ENCODE measurements around the gene PADI6.
"Not testable (repeated sequence)": the region's sequence is repeated elsewhere in the genome, so short reads cannot be mapped to it uniquely, and the experiment has no call there.

PADI6 gene

DNA sequence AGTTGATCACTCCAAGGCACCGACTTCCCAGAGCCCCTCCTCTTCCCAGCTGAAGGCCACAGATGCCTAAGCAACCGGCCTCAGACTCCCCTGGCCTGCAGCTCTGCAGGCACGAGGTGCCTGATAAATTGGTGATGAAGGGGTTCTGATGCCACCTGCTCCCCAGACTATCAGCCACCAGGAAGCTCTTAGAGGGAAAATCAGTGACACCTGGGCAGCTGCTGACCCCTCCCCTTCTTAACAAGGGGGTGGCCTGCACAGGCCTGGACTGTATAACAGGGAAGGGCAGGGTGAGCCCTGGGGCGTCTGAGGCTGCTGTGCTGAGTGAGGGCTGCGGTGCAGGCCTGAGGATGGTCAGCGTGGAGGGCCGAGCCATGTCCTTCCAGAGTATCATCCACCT is at the start of gene PADI6:
TSS of gene PADI6 (plus strand) at position 301 of the 400 bp plus-strand sequence. CDS start at position 351, 50 bp downstream.
- DNase-seq (ENCODE audit: extremely low read depth in 1 of 2, low read depth in 1 of 2): no peak

DNA sequence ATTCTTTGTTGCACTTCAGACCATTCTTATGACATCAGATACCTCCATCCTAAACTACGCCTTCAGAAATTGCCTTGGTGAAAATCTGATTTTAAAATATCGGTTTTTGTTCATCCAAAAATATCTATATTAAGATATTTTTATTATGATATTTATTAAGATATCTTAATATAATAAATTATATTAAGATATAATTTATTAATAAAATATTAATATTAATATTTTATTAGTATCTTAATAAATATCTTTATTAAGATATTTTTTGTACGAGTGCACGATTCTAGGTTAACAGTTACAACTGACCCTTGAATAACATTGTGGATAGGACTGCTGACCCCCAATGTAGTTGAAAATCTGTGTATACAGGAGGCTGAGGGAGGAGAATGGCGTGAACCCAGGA is 43.1 kb upstream of the PADI6 start:
- DNase-seq (ENCODE audit: extremely low read depth in 1 of 2, low read depth in 1 of 2): no peak

- DNase-seq (ENCODE audit: extremely low read depth in 1 of 2, low read depth in 1 of 2): no peak
These were observed 42.4 kb upstream of the PADI6 start for GRCh38 chr1:17329610-17330009.

GRCh38 chr1:17330856-17331255 is 41.1 kb upstream of the PADI6 start:
- DNase-seq (ENCODE audit: extremely low read depth in 1 of 2, low read depth in 1 of 2): no peak

DNA sequence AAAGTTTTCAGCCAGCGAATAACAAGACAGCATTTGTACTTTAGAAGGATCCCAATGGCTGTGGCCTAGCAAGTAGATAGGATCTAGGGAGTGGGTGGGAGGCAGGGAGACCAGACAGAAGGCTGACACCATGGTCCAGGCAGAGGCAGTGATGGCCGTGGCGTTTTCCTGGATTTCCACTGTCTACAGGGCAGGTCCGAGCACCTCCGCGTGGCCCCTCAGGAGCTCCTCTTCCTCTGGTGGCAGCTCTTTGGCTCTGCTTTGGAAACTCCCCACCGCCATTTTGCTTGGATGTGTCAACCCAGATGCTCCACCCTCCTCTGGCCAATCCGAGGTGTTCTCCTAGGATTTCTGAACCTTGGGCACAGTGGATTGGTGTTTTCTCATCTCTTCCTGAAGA is 38.9 kb upstream of the PADI6 start:
- no peak for DNase-seq (ENCODE audit: extremely low read depth in 1 of 2, low read depth in 1 of 2)

DNA sequence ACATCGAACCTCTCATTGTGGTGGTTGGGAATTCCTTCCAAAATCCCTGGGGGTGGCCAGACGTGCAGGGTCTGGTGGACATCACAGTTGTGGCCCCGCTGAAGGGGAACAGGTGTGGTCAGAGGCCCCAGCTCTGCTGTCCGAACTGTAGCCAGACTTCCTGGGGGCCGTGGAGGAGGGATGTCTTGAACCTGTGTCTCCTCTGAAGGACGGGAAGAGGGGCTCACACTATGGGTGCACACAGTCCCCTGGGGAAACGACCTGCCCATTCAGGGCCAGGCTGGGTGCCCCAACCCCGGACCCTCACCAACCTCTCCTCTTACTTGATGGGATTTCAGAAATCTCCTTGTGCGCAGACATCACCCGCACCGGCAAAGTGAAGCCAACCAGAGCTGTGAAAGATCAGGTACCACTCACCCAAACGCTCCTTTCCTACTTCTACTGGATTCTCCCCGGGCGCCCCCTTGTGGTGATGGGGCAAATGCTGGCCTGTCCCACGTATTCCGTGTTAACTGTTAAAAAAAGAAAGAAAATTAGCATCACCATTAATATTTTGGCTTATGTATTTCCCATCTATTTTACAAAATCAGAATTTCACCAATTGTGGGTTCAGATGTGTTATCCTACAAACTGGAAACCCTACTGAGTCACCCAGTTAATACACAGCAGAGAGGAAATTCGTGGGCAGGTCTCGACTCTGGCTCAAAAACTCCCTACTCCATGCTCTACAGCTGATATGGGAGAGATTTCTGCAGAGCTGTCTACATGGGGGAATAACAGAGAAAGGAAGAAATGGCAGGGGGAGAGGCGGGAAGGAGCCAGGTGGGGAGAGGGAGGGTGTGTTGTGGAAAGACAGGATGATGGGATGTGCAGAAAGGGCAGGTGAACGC is 35.9 kb upstream of the PADI6 start:
- DNase-seq (ENCODE audit: extremely low read depth in 1 of 2, low read depth in 1 of 2): peak; percentile 14 to 49

- DNase-seq (ENCODE audit: extremely low read depth in 1 of 2, low read depth in 1 of 2): no peak
These were observed 33.1 kb upstream of the PADI6 start for GRCh38 chr1:17338706-17339493.

- no peak for DNase-seq (ENCODE audit: extremely low read depth in 1 of 2, low read depth in 1 of 2)
These were observed 32.5 kb upstream of the PADI6 start for GRCh38 chr1:17339521-17339920.

DNA sequence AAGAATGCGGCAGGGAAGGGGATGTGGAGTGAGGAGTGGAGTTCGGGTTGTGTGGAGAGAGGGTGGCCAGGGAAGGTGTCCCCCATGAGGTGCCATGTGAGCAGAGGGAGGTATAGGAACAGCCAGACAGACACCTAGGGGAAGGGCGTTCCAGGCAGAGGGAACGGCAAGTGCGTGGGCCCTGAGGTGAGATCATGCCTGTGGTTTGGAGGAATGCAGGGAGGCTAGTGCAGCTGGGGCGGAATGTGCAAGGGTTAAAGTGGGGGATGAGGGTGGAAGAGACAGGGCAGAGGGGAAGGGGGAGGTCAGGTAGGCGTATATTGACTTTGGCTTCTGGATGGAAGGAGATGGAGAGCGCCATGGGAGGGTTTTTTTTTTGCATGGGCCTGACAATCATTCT is 31.6 kb upstream of the PADI6 start:
- no peak for DNase-seq (ENCODE audit: extremely low read depth in 1 of 2, low read depth in 1 of 2)

GRCh38 chr1:17342014-17342441 is 30.0 kb upstream of the PADI6 start:
- DNase-seq (ENCODE audit: extremely low read depth in 1 of 2, low read depth in 1 of 2): no peak

DNA sequence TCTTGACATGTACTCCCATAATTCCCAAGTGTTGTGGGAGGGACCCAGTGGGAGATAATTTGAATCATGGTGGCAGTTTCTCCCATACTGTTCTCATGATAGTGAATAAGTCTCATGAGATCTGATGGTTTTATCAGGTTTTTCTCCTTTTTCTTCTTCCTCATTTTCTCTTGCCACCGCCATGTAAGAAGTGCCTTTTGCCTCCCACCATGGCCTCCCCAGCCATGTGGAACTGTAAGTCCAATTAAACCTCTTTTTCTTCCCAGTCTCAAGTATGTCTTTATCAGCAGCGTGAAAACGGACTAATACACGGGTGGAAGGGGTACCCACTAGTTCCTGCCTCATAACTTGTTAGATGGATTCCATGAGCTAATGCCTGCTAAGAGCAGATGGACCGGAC is 26.5 kb upstream of the PADI6 start:
- DNase-seq (ENCODE audit: extremely low read depth in 1 of 2, low read depth in 1 of 2): not testable (repeated sequence)

DNA sequence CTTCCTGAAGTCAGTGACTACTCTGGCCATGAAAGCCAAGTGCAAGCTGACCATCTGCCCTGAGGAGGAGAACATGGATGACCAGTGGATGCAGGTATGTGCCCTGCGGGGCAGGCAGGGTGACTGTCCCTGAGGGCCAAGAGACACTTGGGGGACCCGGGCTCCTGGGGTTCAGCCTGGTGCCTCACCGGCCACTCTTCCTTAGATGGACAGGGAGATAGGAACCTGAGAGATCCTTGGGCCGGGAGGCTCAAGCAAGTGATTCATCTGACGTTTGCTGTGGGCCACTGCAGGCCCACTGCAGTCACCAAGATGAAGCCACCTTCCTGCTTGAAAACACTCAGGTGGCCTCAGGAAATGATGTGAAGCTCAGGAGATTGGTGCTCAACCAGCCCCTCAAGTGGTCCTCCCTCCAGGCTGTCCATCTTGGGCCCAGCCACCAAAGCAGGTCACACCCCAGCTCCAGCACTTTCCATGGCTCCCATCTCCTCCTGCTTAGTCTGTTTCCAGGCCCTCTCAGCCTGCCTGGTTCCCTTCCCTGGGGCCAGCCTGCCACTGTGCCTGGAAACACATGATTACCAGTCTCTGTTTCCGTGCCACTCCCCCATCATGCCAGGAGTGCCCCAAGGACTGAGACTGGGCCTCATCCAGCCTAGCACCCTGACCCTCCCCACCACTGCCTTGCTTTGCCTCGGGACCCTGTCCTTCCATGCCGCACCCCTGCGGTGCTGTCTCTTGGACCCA is 25.8 kb upstream of the PADI6 start:
- DNase-seq (ENCODE audit: extremely low read depth in 1 of 2, low read depth in 1 of 2): no peak

DNA sequence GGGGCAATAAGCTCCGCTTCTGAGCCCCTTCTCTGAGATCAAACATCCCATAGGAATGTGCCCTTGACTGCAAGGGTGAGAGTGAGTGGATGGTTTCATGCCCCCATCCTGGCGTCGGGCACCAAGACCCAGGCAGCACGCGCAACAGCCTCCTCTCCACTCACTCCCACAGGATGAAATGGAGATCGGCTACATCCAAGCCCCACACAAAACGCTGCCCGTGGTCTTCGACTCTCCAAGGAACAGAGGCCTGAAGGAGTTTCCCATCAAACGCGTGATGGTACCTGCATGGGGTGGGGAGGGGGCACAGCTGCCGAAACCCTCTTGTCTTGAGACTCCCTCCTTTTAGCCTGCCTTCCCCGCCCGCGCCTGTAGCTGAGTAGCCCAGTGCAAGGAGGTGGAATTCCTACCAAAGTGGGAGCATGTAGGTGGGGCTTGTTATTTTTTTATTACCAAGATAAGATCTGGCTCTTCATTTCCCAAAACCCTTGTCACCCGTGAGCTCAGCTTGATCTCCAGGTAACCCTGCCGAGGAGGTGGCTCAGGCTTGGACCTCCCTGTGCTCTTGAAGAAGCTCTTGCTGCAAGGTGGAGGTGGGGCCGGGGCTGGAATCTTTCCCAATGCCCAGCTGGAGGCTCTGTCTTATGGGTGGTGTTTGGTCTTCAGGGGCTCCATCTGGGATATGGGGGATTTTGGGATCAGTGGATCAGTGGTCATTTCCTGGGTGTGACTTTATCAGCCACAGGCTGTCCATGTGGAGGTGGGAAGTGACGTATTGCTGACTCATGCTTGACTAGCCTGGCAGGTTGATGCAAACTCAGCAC is 24.0 kb upstream of the PADI6 start:
- DNase-seq (ENCODE audit: extremely low read depth in 1 of 2, low read depth in 1 of 2): no peak

GRCh38 chr1:17348593-17349234 is 23.3 kb upstream of the PADI6 start:
- no peak for DNase-seq (ENCODE audit: extremely low read depth in 1 of 2, low read depth in 1 of 2)

DNA sequence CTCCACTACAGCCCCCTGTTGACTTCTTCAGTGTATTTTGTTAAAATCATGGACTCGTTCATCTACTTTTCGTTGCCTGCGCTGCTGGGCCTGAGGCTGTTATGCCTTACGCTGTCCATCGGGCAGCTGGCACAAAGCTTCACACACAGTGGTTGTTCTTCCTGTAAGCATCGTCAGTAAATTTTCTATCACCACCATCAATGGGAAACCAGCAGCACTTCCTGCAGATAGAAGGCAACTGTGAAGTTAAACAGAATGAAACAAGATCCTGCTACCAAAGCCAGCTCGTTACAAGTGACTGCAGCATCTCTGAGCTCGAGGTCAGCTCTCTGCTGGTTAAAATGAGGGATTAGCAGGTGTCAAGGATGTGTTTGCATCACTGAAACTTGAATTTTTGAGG is 21.9 kb upstream of the PADI6 start:
- DNase-seq (ENCODE audit: extremely low read depth in 1 of 2, low read depth in 1 of 2): no peak

DNA sequence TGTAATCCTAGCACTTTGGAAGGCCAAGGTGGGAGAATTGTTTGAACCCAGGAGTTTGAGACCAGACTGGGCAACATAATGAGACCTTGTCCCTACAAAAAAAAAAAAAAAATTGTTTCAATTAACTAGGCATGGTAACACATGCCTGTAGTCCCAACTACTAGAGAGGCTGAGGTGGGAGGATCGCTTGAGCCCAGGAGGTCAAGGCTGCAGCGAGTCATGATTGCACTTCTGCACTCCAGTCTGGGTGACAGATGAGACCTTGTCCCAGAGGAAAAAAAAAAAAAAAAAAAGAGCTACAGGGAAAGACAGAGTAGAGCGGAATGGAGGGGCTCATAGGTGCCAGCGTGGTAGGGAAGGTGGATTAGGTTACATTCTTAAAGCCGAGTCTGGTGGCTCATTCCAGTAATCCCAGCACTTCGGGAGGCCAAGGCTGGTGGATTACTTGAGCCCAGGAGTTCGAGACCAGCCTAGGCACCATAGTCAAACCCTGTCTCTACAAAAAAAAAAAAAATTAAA is 21.0 kb upstream of the PADI6 start:
- no peak for DNase-seq (ENCODE audit: extremely low read depth in 1 of 2, low read depth in 1 of 2)

DNA sequence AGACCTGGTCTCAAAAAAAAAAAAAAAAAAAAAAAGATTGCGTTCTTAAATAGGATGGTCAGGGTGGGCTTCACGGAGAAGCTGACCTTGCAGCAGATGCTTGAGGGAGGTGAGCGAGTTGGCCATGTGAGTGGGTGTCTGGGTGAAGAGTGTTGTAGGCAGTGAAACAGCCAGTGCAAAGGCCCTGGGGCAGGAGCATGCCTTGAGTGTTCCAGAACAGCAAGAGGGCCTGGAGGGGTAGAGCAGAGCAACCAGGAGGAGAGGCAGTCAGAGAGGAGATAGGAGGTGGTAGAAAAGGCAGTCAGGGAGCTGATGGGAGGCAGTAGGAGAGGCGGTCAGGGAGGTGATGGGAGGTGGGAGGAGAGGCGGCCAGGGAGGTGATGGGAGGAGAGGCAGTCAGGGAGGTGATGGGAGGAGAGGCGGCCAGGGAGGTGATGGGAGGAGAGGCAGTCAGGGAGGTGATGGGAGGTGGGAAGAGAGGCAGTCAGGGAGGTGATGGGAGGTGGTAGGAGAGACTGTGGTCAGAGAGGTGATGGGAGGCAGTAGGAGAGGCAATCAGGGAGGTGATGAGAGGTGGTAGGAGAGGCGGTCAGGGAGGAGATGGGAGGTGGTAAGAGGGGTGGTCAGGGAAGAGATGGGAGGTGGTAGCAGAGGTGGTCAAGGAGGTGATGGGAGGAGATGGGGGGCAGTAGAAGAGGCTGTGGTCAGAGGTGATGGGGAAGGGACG is 20.2 kb upstream of the PADI6 start:
- DNase-seq (ENCODE audit: extremely low read depth in 1 of 2, low read depth in 1 of 2): no peak

DNA sequence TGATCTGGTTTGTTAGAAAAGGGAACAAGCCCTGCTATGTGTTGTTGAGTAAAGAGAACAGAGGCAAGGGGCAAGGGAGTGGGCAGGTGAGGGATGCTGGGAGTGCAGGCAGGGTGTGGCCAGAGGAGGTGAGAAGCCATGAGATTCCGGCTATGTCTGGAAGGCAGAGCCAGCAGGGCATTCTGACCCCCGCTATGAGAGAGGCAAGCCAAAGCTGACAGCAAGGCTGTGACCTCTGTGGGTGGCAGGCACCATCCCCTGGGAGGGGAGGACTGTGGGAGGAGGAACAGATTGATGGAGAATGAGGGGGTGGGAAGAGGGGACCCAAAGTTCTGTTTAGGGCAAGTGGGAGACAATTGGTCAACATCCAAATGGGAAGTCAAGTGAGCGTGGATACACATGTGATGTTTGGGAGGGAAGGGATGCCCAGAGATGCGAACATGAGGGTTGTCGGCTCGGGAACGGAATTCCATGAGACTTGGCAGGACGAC is 19.5 kb upstream of the PADI6 start:
- no peak for DNase-seq (ENCODE audit: extremely low read depth in 1 of 2, low read depth in 1 of 2)

DNA sequence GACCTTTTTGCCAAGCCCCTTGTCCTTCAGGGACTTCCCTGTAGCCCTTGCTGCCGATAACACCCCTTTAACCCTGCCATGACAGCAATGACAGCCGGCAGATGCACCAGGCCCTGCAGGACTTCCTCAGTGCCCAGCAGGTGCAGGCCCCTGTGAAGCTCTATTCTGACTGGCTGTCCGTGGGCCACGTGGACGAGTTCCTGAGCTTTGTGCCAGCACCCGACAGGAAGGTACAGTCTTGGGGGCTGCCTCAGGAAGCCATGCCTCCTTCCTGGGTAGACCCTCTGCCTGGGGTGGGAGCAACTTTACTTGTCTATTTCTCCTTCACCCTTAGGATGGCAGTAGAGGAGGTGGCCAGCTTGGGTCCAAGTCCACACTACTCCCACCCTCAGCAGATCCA is 16.1 kb upstream of the PADI6 start:
- DNase-seq (ENCODE audit: extremely low read depth in 1 of 2, low read depth in 1 of 2): no peak

All from activated CD8-positive, alpha-beta memory T cell treated with anti-CD3 and anti-CD28 coated beads for 1 hour (primary cell).